ENCODE data around the gene PGK1. TPM values are rescaled to one million over a fixed set of nuclear protein-coding genes. Genes with fewer than 3 reads are reported as not detected.

The PGK1 gene
- total and polyA plus RNA-seq, 9 of the 15 experiments (the other 6 are each of a cell fraction or from before 2014, with no cell fraction given) = 199 to 1,378 (median 378) TPM

GRCh38 chrX:78129714-78130113 lies 25.7 kb downstream of the PGK1 start:
- H2AFZ ChIP-seq (ENCODE audit: low read depth, low read length) = no peak overlapping the region
- in situ Hi-C loops (cut with MboI) = no loop called here

More at GRCh38 chrX:78129714-78130113, 25.7 kb downstream of the PGK1 start:
- TF ChIP-seq BCLAF1 (IDR thresholded peaks at IDR 0.05; ENCODE audit: borderline replicate concordance in 1 of 2, control insufficient read depth in 1 of 2, low read depth in 2 of 2, low read length in 1 of 2) (no peak), FOXM1 (IDR thresholded peaks at IDR 0.05; ENCODE audit: low read depth) (no peak), FOXM1 (CRISPR knock-in tag; IDR thresholded peaks at IDR 0.05; ENCODE audit: low read depth) (no peak), POLR2A (conservative IDR thresholded peaks at IDR 0.05) (peak; percentile 23), ZNF668 (CRISPR knock-in tag; IDR thresholded peaks at IDR 0.05) (no peak), SAFB (IDR thresholded peaks at IDR 0.05; ENCODE audit: borderline replicate concordance, low read depth, low read length) (no peak)
- H3K36me3 ChIP-seq (ENCODE audit: control insufficient read depth, insufficient read depth, low read length) = peaks cover 70% of the 10 kb centered on the region
- H3K27me3 ChIP-seq (ENCODE audit: control insufficient read depth in 2 of 2, insufficient read depth in 2 of 2, low read length in 2 of 2) = no peaks in the 10 kb centered on the region
- TSS peak; percentile 37 for BruUV-seq (replicated peaks)
- DNase-seq (ENCODE audit: extremely low read depth in 1 of 4, low spot score in 3 of 4) (no peak), FAIRE-seq (no peak), ATAC-seq (peak; percentile 48)
- H3K9me1 ChIP-seq (ENCODE audit: control insufficient read depth, insufficient read depth, low read length) = peaks cover under 1% of the 10 kb centered on the region
- CTCF ChIA-PET (ENCODE audit: low intra/inter-chr PET ratio) = no interaction called here
- H3K9me3 ChIP-seq (replicated peaks; ENCODE audit: control insufficient read depth, insufficient read depth, low read depth, low read length) = no peaks in the 10 kb centered on the region
- H3K9ac ChIP-seq (ENCODE audit: insufficient read depth in 1 of 2, low read depth in 2 of 2, low read length in 2 of 2) = no peak overlapping the region
- no peak overlapping the region for H3K27ac ChIP-seq (ENCODE audit: extremely low read depth, low read depth, low read length)
- peaks cover 3% of the 10 kb centered on the region; the same call in 1 of the 2 replicates for H4K20me1 ChIP-seq (replicated peaks; ENCODE audit: control insufficient read depth, insufficient read depth, low read length)
- POLR2A ChIA-PET = interaction anchor here (0.7 to 0.8 kb wide), 2 partner anchors 13 to 305 kb away, joined by 3 read pairs; no protein-coding TSS in a partner anchor
- intact Hi-C loops (cut with micrococcal nuclease) = no loop called here
- no peak overlapping the region for H3K4me2 ChIP-seq (ENCODE audit: insufficient read depth, low read length)
- H3K4me1 ChIP-seq (replicated peaks in 1 of 2; ENCODE audit: control insufficient read depth in 2 of 2, insufficient read depth in 2 of 2, low read length in 2 of 2) = no peaks in the 10 kb centered on the region; a peak in 1 of 5 replicates
- no peaks in the 10 kb centered on the region for H3K79me2 ChIP-seq (ENCODE audit: control insufficient read depth, insufficient read depth, low read length)
- no peak overlapping the region for H3K4me3 ChIP-seq

All from K562 (cell line).